Neural crest cell (in vitro differentiated cells): Measurements from ENCODE around the gene STK24. TPM values are rescaled to one million over a fixed set of nuclear protein-coding genes. Genes with fewer than 3 reads are reported as not detected.

Experiments used
- DNase-seq: peaks from one replicate; pipeline ENCODE4 v3.0.0; 2021; ENCODE audit warnings: low read depth, mixed read lengths, low spot score
- H3K27ac Mint-ChIP-seq: one replicate; pipeline ENCODE4 v1.8.0; 2021; ENCODE audit warnings: mild to moderate bottlenecking, mixed read lengths; ENCODE audit not compliant: unreplicated experiment
- H3K27me3 Mint-ChIP-seq: 2 replicates; pipeline ENCODE4 v1.8.0; 2021; ENCODE audit warnings: low read depth, mild to moderate bottlenecking, mixed read lengths
- H3K36me3 Mint-ChIP-seq: 2 replicates; pipeline ENCODE4 v1.8.0; 2021; ENCODE audit warnings: low read depth, mild to moderate bottlenecking, mixed read lengths
- H3K4me1 Mint-ChIP-seq: 2 replicates; pipeline ENCODE4 v1.8.0; 2021; ENCODE audit warnings: mixed read lengths
- H3K4me3 Mint-ChIP-seq: one replicate; pipeline ENCODE4 v1.8.0; 2021; ENCODE audit warnings: mild to moderate bottlenecking, mixed read lengths
- H3K9me3 Mint-ChIP-seq: 2 replicates; pipeline ENCODE4 v1.8.0; 2021; ENCODE audit warnings: mixed read lengths
- total RNA-seq: library from RNA; stranded (reverse); gene quantifications from 2 replicates; pipeline ENCODE4 v1.2.1, GENCODE V29; 2021
- TF ChIP-seq, protein P1 (sequence below): fragments of 200-600 bp; sonication (generic); conservative IDR thresholded peaks from 2 replicates; pipeline ENCODE4 v1.5.0; 2021; ENCODE audit warnings: antibody characterized with exemption, mild to moderate bottlenecking

STK24 gene
- total RNA-seq, 1 donor from 2014 or later = 114 TPM

DNA sequence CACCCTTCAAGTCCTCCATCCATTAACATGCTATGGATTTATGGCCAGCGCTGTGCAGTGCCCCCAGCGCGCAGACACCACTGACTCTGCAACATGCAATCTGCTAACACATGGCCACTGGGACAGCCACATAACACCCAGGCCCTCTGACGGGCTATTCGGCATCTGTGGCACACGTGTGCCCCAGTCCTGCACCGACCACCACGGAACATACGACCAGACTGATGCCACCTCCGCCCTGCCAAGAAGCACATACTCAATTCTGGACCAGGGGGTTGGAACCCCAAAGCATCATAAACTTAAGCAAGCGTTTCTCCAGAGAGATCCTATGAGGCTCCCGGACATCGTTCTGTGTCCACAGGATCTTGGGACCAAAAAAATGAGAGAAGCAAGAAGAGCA is 9.8 kb downstream of the STK24 start:
- Mint-ChIP-seq H3K27ac (no peak overlapping the region), H3K36me3 (peaks cover 18% of the 10 kb centered on the region), H3K4me1 (peaks cover 80% of the 10 kb centered on the region), H3K27me3 (no peaks in the 10 kb centered on the region), H3K4me3 (peak overlapping the region; percentile 5), H3K9me3 (peaks cover 3% of the 10 kb centered on the region)
- TF ChIP-seq, protein P1, sequence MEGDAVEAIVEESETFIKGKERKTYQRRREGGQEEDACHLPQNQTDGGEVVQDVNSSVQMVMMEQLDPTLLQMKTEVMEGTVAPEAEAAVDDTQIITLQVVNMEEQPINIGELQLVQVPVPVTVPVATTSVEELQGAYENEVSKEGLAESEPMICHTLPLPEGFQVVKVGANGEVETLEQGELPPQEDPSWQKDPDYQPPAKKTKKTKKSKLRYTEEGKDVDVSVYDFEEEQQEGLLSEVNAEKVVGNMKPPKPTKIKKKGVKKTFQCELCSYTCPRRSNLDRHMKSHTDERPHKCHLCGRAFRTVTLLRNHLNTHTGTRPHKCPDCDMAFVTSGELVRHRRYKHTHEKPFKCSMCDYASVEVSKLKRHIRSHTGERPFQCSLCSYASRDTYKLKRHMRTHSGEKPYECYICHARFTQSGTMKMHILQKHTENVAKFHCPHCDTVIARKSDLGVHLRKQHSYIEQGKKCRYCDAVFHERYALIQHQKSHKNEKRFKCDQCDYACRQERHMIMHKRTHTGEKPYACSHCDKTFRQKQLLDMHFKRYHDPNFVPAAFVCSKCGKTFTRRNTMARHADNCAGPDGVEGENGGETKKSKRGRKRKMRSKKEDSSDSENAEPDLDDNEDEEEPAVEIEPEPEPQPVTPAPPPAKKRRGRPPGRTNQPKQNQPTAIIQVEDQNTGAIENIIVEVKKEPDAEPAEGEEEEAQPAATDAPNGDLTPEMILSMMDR = no peak
- DNase-seq = no peak

DNA sequence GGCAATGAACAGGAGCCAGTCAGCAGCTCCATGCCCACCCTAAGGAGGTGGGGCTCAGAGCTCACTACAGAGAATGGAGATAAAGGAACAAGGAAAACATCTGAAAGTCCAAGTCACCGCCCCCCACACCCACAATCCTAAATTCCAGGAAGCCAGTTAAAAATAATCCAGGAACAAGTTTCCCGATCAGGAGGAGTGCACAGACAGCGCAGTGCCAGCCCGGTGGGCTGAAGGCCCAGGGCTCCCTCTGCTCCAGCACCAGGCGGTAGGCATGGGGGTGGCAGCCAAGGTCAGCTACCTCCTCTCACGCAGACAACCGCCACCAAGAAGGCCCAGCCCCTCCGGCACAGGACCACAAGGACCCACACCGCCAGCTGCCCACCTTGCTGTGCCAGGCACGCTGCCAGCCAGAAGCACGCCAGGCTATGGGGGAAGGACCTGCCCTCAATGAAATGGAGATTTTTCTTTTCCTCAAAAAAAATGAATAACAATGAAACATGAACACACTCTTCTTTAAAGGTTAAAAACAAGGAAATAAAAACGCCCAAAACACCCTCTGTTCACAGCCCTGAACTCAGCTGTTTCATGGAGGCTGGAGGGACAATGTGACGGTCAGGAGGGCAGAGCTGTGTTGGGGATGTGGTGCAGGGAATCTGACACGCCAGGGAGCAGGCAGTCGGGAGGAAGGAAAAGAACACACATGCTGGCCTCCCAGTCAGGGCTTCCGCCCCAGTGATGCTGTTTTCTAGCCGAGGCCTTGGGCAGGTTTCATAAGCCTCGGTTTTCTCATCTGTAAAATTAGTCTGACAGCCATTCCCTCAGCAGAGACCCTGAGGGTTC is 11.0 kb downstream of the STK24 start:
- no peaks in the 10 kb centered on the region for H3K27me3 Mint-ChIP-seq
- peaks cover 18% of the 10 kb centered on the region for H3K36me3 Mint-ChIP-seq
- H3K4me3 Mint-ChIP-seq = no peak overlapping the region
- no peak for DNase-seq
- peaks cover 76% of the 10 kb centered on the region for H3K4me1 Mint-ChIP-seq
- TF ChIP-seq, protein P1 = no peak
- no peak overlapping the region for H3K27ac Mint-ChIP-seq
- peaks cover 3% of the 10 kb centered on the region for H3K9me3 Mint-ChIP-seq

DNA sequence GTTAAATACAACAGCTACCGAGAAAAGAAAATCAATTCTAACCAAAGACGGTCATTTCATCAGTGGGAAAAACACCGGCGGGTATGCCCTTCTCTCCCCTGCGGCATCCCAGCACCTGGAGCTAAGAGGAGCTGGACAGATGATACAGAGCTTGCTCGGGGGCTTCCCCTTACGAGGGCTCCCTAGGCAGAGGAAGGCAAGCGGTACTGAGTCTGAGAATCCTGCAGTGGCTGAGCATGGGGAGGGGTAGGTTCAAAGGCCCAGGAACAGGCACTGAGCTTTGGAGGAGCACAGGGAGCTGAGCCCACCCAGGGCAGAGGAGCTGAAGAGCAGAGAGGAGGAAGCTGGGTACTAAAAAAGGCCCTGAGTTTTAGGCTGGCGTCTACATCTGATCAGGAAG is 12.7 kb downstream of the STK24 start:
- DNase-seq = no peak
- Mint-ChIP-seq H3K4me1 (peaks cover 73% of the 10 kb centered on the region), H3K27me3 (no peaks in the 10 kb centered on the region), H3K9me3 (no peaks in the 10 kb centered on the region), H3K36me3 (peaks cover 14% of the 10 kb centered on the region), H3K27ac (peak overlapping the region; percentile 86), H3K4me3 (no peak overlapping the region)
- TF ChIP-seq, protein P1 = no peak

DNA sequence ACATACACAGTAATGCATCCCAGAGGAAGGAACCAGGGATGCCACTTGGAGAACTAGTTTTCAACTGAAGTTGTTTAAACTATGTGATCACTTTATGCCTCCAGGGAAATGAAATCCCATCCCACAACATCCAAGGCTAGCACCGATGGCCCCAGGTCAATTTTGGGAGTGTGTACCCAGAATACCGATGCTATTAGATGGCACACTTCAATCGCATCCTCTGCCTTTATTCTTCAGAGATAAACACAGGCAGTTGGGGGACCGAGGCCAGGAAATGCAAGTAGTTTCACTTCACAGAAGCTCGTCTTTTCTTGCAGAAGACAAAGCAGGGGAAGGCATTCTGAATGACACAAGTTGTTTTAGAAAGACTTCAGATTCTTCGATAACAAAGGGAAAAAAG is 13.8 kb downstream of the STK24 start:
- peaks cover 76% of the 10 kb centered on the region for H3K4me1 Mint-ChIP-seq

DNA sequence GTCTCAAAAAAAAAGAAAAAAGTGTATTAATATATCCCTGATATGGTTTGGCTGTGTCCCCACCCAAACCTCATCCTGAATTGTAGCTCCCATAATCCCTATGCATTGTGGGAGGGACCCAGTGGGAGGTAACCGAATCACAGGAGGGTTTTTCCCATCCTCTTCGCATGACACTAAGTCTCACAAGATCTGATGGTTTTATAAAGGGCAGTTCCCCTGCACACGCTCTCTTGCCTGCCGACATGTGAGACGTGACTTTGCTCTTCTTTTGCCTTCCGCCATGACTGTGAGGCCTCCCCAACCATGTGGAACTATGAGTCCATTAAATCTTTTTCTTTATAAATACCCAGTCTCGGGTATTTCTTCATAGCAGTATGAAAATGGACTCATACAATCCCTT is 17.7 kb downstream of the STK24 start:
- H3K36me3 Mint-ChIP-seq = peaks cover 8% of the 10 kb centered on the region
- H3K9me3 Mint-ChIP-seq = no peaks in the 10 kb centered on the region
- no peak overlapping the region for H3K27ac Mint-ChIP-seq
- no peaks in the 10 kb centered on the region for H3K27me3 Mint-ChIP-seq
- peaks cover 66% of the 10 kb centered on the region for H3K4me1 Mint-ChIP-seq
- H3K4me3 Mint-ChIP-seq = no peak overlapping the region
- no peak for DNase-seq
- TF ChIP-seq, protein P1 = no peak

More for the DNA sequence above, 13.8 kb downstream of the STK24 start:
- Mint-ChIP-seq H3K36me3 (peaks cover 5% of the 10 kb centered on the region), H3K27ac (no peak overlapping the region), H3K27me3 (no peaks in the 10 kb centered on the region), H3K9me3 (no peaks in the 10 kb centered on the region), H3K4me3 (no peak overlapping the region)
- no peak for DNase-seq
- TF ChIP-seq, protein P1 = no peak
